HG03139 (cell line): ENCODE measurements around the gene CACNA2D3.
"Not testable (repeated sequence)": the region's sequence is repeated elsewhere in the genome, so short reads cannot be mapped to it uniquely, and the experiment has no call there.

Source experiments
- ATAC-seq: cut with Tn5 transposase; IDR thresholded peaks from one replicate; pipeline ENCODE4 v1.9.1; 2021; ENCODE audit not compliant: unreplicated experiment

Gene CACNA2D3

DNA sequence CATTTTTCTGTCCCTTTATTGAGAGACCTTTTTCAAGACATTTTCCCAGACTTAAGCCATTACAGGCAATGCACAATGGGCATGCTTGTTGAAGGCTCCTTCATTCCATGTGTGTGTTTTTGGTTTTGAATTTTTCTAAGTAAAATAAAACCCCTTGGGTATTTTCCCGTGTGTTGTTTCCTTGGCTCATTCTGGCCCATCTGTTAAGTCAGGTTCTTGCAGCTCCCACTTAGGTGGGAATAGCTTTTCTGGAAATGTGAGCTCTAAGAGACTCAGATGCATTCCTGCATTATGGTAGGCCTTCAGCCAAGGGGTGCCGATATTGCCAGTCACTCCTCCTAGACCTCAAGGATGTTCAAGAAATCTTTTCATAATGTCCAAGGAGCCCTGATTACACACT is 314.9 kb downstream of the CACNA2D3 start:
- no peak for ATAC-seq

DNA sequence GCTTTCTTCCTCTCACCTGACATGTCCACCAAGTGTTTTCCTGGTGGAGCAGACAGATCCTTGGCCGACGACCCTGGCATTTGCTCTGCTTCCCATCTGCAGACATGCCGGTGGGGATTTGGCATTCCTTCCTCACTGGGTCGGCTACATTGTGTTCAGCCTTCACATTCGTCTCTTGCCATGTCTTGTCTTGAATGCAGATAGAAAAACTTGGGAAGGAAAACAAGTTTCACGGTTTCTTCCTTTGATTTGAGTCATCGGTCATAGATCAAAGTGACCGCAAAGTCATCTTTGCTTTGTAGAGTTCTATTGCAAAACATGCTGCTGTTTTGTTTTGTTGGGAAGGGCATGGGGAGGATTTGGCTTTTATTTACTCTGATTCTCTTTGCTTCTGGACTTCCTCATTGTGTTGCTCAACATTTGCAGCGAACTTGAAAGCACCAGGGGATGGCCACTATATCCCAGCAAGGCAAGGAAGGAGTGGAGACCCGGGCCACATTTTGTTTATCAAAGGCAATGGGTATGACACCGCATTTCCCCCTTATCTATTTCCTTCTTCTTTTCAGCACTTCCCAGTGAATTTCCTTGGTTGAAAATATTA is 321.3 kb downstream of the CACNA2D3 start:
- no peak for ATAC-seq

DNA sequence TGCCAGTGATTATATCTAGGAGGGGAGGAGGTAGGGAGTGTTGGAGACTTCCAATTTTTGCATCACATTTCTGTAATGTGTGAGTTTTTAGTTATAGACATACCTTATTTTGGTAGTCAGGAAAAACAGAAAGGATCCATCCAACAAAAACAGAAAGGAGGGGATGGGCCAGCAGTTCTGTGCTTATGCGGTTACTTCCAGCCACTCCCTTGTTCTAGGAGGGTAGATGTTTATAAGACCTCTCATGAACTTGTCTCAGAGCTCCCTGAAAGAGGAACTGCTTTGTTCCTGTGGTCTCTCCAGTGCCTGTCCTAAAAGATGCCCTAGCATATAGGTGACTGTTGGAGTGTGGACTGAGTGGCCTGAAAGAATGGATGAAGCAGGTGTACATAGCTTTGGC is 323.3 kb downstream of the CACNA2D3 start:
- no peak for ATAC-seq

DNA sequence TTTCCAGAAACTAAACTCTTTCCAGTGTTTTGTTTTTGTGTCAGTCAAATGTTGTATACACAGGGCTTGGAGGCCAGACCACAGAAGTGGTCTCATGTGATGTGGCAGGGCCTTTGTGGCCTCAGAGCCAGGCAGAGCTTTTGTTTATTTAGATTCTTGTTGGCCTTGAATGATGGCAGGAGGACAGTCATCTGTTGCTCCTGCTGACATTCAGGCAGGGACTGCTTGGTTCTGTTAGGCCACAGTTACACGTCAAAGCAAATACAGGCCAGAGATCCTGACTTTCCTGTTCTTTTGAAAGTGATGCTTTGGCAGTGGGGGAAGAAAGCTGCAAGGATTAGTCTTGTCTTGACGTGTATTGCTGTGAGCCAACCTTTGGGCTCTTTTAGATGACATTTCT is 325.1 kb downstream of the CACNA2D3 start:
- no peak for ATAC-seq

DNA sequence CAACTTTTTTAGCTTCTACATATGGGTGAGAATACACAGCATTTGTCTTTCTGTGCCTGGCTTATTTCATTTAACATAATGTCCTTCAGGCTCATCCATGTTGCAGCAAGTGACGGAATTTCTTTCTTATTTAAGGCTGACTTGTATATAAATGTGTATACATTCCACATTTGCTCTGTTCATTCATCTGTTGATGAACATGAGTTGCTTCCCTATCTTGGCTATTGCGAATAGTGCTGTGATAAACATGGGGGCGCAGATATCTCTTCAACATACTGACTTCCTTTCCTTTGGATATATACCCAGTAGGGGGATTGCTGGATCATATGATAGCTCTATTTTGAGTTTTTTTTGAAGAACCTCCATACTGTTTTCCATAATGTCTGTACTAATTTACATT is 332.5 kb downstream of the CACNA2D3 start:
- no peak for ATAC-seq

DNA sequence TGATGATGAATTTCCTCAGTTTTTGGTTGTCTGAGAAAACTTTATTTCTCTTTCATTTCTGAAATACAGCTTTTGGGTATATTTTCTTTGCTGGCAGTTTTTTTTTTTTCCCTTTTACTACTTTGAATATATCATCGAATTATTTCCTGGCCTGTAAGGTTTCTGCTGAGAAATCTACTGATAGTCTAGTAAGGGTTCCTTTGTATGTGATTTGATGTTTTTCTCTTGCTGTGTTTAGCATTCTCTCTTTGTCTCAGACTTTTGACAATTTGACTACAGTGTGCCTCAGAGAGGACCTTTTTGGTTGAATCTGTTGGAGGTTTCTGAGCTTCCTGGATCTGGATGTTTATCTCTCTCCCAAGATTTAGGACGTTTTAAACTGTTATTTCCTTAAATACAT is 336.0 kb downstream of the CACNA2D3 start:
- no peak for ATAC-seq

DNA sequence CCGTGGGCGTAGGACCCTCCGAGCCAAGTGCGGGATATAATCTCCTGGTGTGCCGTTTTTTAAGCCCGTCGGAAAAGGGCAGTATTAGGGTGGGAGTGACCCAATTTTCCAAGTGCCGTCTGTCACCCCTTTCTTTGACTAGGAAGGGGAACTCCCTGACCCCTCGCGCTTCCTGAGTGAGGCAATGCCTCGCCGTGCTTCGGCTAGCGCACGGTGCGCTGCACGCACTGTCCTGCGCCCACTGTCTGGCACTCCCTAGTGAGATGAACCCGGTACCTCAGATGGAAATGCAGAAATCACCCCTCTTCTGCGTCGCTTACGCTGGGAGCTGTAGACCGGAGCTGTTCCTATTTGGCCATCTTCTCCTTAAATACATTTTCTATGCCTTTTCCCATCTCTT is 342.2 kb downstream of the CACNA2D3 start:
- ATAC-seq: not testable (repeated sequence)

DNA sequence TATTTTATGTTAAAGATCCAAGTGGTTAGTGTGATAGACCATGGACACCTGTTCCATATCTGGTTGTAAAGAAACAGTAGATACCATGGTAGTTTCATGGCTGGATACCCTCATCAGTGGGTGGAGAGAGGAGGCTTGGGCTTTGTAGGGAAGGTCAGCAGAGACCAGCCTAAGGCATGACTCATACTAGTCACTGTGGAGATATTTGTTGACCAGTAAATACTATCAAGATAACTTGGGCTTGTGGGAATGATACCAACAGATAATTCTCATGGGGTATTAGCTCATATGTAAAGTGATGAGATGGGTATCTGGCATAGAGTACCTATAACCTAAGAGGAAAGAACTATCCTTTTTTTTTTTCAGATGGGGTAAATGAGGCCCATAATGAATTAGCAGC is 354.5 kb downstream of the CACNA2D3 start:
- ATAC-seq: no peak

DNA sequence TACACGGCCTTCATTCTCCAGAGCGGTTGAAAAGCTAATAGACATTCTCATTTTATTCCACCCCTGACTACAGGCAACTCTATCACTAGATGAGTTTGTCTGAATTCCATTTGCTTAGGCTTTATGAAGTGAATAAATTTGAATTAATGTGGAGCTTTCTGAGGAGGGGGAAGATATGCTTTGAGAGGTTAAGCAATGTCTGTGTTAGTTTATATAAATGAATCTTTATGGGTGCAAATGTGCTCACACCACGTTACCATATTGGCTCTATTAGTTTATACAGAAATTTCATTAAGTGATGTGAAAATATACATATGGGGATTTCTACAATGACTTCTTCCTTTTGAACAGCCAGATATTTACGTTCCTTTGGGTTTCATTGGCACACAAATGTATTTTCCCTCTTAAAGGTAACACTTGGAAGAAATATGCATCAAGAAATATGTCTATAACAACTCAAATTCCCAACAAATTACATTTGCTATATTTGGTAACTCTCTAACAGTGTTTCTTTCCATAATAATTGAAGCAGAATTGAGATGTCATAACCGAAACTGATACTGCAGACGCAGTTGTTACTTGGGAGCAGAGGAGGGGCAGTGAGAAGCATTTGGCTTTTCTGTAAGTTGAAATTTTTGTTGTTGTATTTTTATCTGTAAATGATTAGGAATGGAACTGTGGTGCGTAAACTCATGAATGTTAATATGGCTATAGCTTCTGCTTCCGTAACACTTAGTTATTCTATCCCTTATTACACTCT is 359.4 kb downstream of the CACNA2D3 start:
- no peak for ATAC-seq

DNA sequence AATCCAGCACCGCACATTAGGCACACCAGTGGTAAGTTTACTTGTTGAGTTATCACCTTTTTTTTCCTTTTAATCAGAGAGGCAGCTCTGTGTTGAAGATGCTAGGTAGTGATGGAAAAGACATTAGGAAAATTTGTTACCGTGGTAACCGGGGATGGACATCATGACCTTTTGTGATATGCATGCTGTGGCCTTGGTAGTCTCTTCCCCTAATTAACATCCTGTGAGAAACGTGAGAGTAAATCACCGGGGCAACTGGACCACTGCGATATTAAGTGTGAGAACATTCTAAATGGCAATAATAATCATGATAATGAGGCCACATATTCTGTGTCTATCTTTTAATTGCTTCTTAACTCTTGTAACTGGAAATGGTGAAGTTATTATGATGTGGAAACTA is 362.0 kb downstream of the CACNA2D3 start:
- no peak for ATAC-seq

DNA sequence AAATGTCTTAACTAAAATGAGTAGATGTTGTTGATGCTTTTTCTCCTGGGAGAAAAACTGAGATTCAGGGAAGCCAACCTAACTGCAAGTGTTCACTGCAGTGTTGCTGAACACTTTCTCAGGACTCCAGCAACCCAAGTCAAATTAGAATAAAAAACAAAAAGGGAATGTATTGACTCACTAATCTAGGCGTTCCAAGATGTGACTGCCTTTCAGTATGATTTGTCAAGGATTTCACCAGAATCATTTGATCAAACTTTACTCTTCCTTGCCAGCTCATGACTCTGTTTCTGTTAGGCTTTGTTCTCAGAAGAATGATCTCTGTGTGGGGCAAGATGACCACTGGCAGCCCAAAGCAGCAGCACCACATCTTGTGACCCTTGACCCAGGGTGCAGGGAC is 364.0 kb downstream of the CACNA2D3 start:
- ATAC-seq: no peak

DNA sequence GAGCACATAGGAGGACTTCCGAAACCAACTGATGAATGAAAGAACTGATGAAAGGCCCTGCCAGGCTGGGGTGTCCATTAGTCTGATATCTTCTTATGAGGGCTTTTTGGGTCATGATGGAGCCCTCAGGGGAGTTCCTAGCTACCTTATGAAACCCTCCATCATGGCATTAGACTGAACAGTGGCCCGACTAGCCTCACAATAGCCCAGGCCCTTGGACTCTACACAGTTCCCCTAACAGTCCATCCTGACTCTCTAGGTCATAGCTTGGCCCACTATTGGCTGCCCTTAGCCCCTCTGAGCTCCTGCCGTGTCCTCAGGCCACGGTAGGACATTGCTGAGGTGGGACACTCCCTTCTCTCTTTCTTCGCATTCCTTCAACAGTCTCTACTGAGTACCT is 365.9 kb downstream of the CACNA2D3 start:
- ATAC-seq: no peak

DNA sequence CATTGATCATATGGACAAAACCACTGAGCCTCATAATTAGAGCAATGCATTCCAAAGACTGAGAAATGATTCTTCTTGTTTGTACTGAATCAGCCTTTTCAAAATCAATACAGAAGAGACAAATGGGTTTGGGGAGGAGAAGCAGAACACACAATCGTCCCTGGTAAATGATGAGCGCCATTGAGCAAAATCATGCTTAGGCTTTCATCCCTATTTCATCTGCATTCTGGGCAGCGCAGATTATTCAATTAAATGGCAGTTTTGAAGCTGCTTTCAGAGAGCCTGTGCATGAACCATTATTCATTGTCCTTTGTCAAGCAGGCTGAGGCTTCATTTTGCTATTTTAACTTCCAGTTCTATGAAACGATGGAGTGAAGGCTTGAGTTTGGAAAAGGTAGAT is 371.9 kb downstream of the CACNA2D3 start:
- no peak for ATAC-seq

DNA sequence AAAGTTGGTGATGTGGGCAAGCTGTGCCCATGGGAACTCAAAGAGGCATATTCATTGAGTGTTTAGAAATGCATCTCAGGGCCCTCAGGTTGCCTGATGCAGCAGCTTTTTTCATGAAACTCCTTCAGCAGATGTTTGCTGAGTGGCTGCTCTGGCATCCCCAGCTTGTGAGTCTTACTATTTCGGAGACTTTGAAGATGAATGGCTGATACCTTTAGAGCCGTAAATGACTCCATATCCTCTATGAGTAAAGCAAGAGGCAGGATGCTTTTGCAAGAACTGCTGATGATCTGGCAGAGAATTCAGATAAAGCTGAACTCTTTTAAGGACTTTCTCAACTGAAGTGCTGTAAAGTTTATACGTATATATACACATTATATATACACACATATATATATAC is 384.3 kb downstream of the CACNA2D3 start:
- no peak for ATAC-seq

DNA sequence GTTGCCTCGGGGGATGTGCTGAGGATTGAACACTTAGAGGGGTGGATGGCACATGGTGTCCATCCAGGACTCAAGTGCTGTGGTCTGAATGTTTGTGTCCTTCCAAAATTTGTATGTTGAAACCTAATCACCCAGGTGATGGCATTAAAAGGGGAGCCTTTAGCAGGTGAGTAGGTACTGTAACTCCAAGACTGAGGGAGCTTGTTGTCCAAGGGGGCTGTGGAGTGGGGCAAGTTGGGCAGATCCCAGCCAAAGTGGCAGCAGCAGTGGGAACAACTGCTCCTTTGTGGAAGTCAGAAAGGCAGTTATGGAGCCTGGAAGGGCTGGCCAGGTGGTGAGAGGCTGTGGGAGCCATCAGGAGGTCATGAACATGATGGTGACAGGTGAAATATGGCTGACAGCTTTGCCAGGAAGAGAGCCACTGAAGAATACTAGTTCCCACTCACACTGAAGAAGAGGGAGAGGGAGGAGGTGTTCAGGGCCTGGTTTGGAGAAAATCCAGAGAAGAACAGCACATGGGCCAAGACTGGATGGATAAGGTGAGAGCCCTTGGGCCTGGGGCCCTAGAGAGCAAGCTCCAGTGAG is 385.6 kb downstream of the CACNA2D3 start:
- no peak for ATAC-seq

DNA sequence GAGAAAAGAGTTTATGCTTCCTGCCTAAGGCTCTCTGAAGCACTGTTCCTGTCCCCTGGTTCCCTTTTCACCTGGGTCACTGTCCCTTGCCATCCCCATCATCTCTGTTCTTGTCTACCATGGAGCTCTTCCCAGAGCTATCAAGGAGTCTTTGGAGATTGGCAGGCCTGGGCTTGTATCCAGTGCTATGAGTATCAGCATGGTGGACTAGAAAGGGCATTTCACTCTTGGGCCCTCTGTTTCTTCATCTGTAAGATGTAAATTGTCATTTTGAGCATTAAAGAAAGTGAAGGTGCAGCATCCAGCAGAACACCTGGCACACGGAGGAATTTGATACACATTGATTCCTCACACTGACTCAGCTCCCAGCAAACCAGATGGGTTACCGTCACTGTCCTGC is 388.2 kb downstream of the CACNA2D3 start:
- ATAC-seq: no peak

DNA sequence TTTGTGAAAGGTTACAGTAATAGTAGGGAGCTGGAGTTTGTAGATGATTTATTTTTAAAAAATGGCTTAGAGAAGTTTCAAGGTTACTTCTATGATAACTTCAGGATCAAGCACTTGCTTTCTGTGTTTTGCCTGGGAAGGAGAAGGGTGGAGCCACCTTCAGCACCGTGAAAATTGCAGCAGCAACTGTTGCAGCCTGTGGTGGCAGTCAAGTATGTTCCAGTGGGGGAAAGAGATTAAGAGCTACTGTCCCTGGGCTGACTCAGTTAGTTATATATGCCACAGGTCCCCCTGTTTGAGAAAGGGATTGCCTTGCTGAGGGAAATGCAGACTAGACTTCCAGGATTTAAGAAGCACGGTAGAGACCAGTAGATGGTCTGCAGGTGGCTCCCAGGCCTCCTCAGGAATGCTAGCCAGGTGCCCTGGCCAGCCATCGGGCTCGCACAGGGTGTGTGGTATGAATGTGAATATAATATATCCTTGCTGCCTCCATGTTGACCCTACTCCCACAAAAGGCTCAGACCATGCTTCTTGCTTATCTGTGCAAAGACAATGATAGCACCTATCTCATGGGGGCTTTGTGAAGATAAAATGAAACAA is 389.5 kb downstream of the CACNA2D3 start:
- no peak for ATAC-seq

DNA sequence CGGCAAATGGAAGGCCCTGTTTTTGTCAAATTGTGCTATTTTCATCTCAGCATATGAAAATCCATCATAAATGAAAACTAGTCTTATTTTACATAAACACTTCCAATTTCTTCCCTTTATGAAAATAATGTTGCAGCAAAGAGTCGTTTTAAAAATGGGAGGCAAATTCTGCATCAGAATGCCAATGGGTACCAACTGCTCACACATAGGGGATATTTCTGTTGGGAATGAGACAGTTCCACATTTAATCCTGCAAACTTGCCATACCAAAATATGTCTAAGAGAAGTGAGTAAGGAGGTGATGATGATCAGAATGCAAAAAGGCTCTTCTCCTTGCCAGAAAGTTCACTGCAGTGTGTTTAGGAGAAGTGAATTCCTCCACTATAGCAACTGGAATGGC is 391.7 kb downstream of the CACNA2D3 start:
- no peak for ATAC-seq

DNA sequence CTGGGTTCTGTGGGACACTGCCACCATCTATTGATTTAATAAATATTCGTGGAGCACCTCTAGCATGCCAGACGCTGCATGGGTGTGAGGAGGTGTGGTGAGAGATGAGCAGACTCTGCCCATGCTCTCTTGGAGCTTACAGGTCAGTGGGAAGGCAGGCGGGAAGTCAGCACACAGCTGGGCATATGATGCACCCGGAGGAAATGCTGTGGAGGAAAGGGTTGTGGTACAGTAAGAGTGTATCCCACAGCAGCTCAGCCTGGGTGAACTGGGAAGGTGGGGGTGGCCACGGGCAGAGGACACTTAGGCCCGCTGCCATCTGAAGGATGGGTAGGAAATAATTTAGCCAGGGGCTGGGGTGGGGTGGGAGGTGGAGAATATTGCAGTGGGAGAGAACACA is 392.1 kb downstream of the CACNA2D3 start:
- no peak for ATAC-seq

DNA sequence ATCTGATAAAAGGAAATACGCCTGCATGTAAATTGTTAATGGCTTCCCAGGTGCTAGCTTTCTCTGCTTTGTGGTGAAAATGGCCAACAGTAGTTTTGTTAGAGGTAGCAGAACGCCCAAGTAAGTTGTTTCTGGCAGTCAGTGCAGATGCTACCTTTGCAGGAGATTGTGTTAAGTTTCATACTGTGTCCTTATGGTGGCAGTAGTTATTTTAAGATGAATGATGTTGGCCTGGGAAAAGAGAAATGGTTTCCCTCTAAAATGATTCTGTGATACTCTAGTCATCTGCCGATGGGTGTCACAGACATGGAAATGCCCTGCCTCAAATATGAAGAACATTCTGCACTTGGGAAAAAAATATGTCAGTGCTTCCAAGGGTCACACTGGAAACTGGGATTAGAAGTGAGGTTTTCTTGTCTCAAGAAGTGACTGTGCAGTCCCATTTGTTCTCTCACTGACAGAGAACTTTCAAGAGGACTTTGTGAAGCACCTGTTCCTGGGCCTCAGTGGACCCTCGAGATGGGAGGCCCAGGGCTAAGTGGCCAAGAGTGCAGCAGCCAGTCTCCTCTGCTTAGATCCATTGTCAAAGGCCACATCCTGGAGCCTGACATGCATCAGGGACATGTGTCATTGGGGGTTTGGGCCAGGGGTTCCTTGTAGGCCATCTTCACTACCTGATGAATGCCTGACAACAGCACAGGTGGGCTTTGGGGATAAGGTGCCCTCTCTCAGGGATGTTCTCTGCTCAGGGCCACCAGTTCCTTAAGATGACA is 393.3 kb downstream of the CACNA2D3 start:
- no peak for ATAC-seq

DNA sequence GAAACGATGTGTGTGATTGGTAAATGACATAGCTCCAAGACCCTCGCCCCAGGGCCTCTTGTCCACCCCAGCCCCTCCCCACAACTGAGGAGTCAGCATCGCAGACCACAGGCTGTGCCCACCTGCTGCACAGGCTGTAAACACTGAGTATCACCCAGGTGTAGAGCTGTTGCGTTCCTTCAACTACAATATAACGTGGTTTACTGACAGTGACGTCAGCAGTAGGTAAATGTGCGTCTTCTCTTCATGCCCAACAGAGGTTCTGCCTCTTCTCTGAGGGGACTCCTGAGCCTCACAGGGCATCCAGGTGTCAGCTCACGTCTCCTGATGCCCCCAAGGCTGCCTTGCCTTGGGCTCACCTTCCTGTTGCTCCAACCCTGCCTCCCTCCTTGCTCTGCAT is 395.1 kb downstream of the CACNA2D3 start:
- no peak for ATAC-seq
